Measurements from ENCODE around the gene ASTL. TPM values are rescaled to one million over a fixed set of nuclear protein-coding genes. Genes with fewer than 3 reads are reported as not detected.
A peak's percentile ranks its signal among the peaks of the same experiment; 100 is the strongest.

The ASTL gene
- polyA plus RNA-seq, 1 experiment: not detected

GRCh38 chr2:96148410-96149217 is 10.3 kb upstream of the ASTL start:
- no peak for TF ChIP-seq CTCF (IDR thresholded peaks at IDR 0.05; ENCODE audit: insufficient read depth, low read depth, low read length)
- ChIA-PET CTCF (interaction anchor here (1.2 to 1.4 kb wide), 2 partner anchors 9 to 32 kb away, joined by 4 read pairs; no protein-coding TSS in a partner anchor), POLR2A (no interaction called here)
- peak; percentile 29 for DNase-seq (ENCODE audit: low read depth)
- H3K4me3 ChIP-seq (ENCODE audit: low read depth, low read length): no peak overlapping the region
- H3K36me3 ChIP-seq (ENCODE audit: control insufficient read depth, insufficient read depth, low read length): no peaks in the 10 kb centered on the region
- no peaks in the 10 kb centered on the region for H3K27me3 ChIP-seq (ENCODE audit: control insufficient read depth, insufficient read depth, low read length)

- CTCF ChIA-PET: interaction anchor here (0.5 to 1.4 kb wide), 5 partner anchors 8 to 55 kb away, joined by 3 to 5 read pairs (median 4); no protein-coding TSS in a partner anchor
- POLR2A ChIA-PET: no interaction called here
- TF ChIP-seq CTCF (IDR thresholded peaks at IDR 0.05; ENCODE audit: insufficient read depth, low read depth, low read length): no peak
- Histone ChIP-seq H3K27me3 (ENCODE audit: control insufficient read depth, insufficient read depth, low read length) (no peaks in the 10 kb centered on the region), H3K4me3 (ENCODE audit: low read depth, low read length) (no peak overlapping the region), H3K36me3 (ENCODE audit: control insufficient read depth, insufficient read depth, low read length) (no peaks in the 10 kb centered on the region)
- DNase-seq (ENCODE audit: low read depth): no peak
These were observed 9.4 kb upstream of the ASTL start for GRCh38 chr2:96147593-96148201.

GRCh38 chr2:96146881-96147592 is 8.7 kb upstream of the ASTL start:
- no peaks in the 10 kb centered on the region for H3K36me3 ChIP-seq (ENCODE audit: control insufficient read depth, insufficient read depth, low read length)
- H3K4me3 ChIP-seq (ENCODE audit: low read depth, low read length): no peak overlapping the region
- no peak for TF ChIP-seq CTCF (IDR thresholded peaks at IDR 0.05; ENCODE audit: insufficient read depth, low read depth, low read length)
- DNase-seq (ENCODE audit: low read depth): no peak
- ChIA-PET CTCF (interaction anchor here (1.0 to 1.4 kb wide), 4 partner anchors 8 to 30 kb away, joined by 3 to 5 read pairs (median 4); no protein-coding TSS in a partner anchor), POLR2A (no interaction called here)
- no peaks in the 10 kb centered on the region for H3K27me3 ChIP-seq (ENCODE audit: control insufficient read depth, insufficient read depth, low read length)

- no peak for DNase-seq (ENCODE audit: low read depth)
- Histone ChIP-seq H3K36me3 (ENCODE audit: control insufficient read depth, insufficient read depth, low read length) (no peaks in the 10 kb centered on the region), H3K27me3 (ENCODE audit: control insufficient read depth, insufficient read depth, low read length) (no peaks in the 10 kb centered on the region), H3K4me3 (ENCODE audit: low read depth, low read length) (no peak overlapping the region)
- ChIA-PET CTCF (no interaction called here), POLR2A (no interaction called here)
- TF ChIP-seq CTCF (IDR thresholded peaks at IDR 0.05; ENCODE audit: insufficient read depth, low read depth, low read length): no peak
These were observed 8.0 kb upstream of the ASTL start for GRCh38 chr2:96146153-96146880.
